Fibroblast of lung (primary cell): ENCODE results near the gene RTTN. TPM values are rescaled to one million over a fixed set of nuclear protein-coding genes. Genes with fewer than 3 reads are reported as not detected.

ENCODE experiments used
- DNase-seq, 2 donors: peaks; one replicate each; pipeline versions ENCODE4 v3.0.0 to v3.0.0-alpha.2; 2010; ENCODE audit warnings: low read depth in 2 of 2
- H2AFZ ChIP-seq: 2 replicates; pipeline ENCODE4 v1.5.1; 2012; ENCODE audit warnings: low read length, control low read depth, inconsistent platforms
- H3K27ac ChIP-seq: 2 replicates; pipeline ENCODE4 v1.5.1; 2011; ENCODE audit warnings: low read length, control low read depth; ENCODE audit not compliant: insufficient read depth
- H3K27me3 ChIP-seq: 2 replicates; pipeline ENCODE4 v1.5.1; 2011; ENCODE audit warnings: mild to moderate bottlenecking, low read length; ENCODE audit not compliant: control insufficient read depth, insufficient read depth
- H3K36me3 ChIP-seq: 2 replicates; pipeline ENCODE4 v1.5.1; 2011; ENCODE audit warnings: low read length; ENCODE audit not compliant: control insufficient read depth, insufficient read depth
- H3K4me1 ChIP-seq: 2 replicates; pipeline ENCODE4 v1.5.1; 2011; ENCODE audit warnings: low read length; ENCODE audit not compliant: control insufficient read depth, insufficient read depth; ENCODE audit errors: extremely low read depth
- H3K4me2 ChIP-seq: 2 replicates; pipeline ENCODE4 v1.5.1; 2011; ENCODE audit warnings: low read length, control low read depth; ENCODE audit not compliant: insufficient read depth; ENCODE audit errors: extremely low read depth
- H3K4me3 ChIP-seq, 4 experiments: fragments of 200-600 bp in 1 of 4; sonication (generic) in 1 of 4; replicated peaks in 1 of 4; 2 replicates each; pipeline ENCODE4 v1.5.1; 2011 to 2016; ENCODE audit warnings: low read length in 4 of 4, low read depth in 3 of 4, mild to moderate bottlenecking in 3 of 4, control low read depth in 2 of 4, inconsistent platforms in 1 of 4, mixed read lengths in 1 of 4; ENCODE audit not compliant: insufficient read depth in 1 of 4; ENCODE audit errors: control extremely low read depth in 1 of 4
- H3K79me2 ChIP-seq: 2 replicates; pipeline ENCODE4 v1.5.1; 2012; ENCODE audit warnings: mild to moderate bottlenecking, low read length, inconsistent platforms; ENCODE audit not compliant: control insufficient read depth, insufficient read depth
- H3K9ac ChIP-seq: 2 replicates; pipeline ENCODE4 v1.5.1; 2011; ENCODE audit warnings: mild to moderate bottlenecking, low read length, control low read depth; ENCODE audit not compliant: insufficient read depth
- H3K9me3 ChIP-seq: 2 replicates; pipeline ENCODE4 v1.5.1; 2012; ENCODE audit warnings: low read depth, low read length; ENCODE audit not compliant: control insufficient read depth, insufficient read depth
- H4K20me1 ChIP-seq: 2 replicates; pipeline ENCODE4 v1.5.1; 2011; ENCODE audit warnings: low read length; ENCODE audit not compliant: control insufficient read depth, insufficient read depth; ENCODE audit errors: extremely low read depth
- EZH2 ChIP-seq: IDR thresholded peaks from 2 replicates; pipeline ENCODE4 v1.5.1; 2012; ENCODE audit warnings: low read length, control low read depth, mild to moderate bottlenecking; ENCODE audit errors: missing control alignments
- polyA plus RNA-seq, 2 donors: library from polyadenylated mRNA; depleted of rRNA in 1 of 2; stranded (reverse) in 1 of 2; unstranded in 1 of 2; fragments of >200 nt; gene quantifications; 2 replicates each; pipeline ENCODE4 v1.2.1, GENCODE V29; 2011 to 2012; ENCODE audit warnings: missing spikeins in 1 of 2
- total RNA-seq: library from RNA; depleted of rRNA; stranded (reverse); fragments of >200 nt; gene quantifications from 2 replicates; pipeline ENCODE4 v1.2.1, GENCODE V29; 2014
- TF ChIP-seq, protein P1 (sequence below), 2 donors: IDR thresholded peaks in 1 of 2; conservative IDR thresholded peaks in 1 of 2; 1 replicate in 1 of 2; 2 replicates in 1 of 2; pipeline ENCODE4 v1.5.1; 2011 to 2012; ENCODE audit warnings: low read length in 2 of 2, control low read depth in 1 of 2, inconsistent platforms in 1 of 2, low read depth in 1 of 2, mild to moderate bottlenecking in 1 of 2

Gene RTTN
- total and polyA plus RNA-seq, 2 donors (not counting 1 experiment from before 2014, with no cell fraction given): 5.4 to 19.0 TPM

- H3K36me3 ChIP-seq: no peaks in the 10 kb centered on the region
- no peaks in the 10 kb centered on the region for H3K79me2 ChIP-seq
- no peak overlapping the region for H3K4me3 ChIP-seq
- DNase-seq: no peak
- H3K27me3 ChIP-seq: no peaks in the 10 kb centered on the region
- no peak overlapping the region for H3K9ac ChIP-seq
- no peak for TF ChIP-seq EZH2
- TF ChIP-seq, protein P1, sequence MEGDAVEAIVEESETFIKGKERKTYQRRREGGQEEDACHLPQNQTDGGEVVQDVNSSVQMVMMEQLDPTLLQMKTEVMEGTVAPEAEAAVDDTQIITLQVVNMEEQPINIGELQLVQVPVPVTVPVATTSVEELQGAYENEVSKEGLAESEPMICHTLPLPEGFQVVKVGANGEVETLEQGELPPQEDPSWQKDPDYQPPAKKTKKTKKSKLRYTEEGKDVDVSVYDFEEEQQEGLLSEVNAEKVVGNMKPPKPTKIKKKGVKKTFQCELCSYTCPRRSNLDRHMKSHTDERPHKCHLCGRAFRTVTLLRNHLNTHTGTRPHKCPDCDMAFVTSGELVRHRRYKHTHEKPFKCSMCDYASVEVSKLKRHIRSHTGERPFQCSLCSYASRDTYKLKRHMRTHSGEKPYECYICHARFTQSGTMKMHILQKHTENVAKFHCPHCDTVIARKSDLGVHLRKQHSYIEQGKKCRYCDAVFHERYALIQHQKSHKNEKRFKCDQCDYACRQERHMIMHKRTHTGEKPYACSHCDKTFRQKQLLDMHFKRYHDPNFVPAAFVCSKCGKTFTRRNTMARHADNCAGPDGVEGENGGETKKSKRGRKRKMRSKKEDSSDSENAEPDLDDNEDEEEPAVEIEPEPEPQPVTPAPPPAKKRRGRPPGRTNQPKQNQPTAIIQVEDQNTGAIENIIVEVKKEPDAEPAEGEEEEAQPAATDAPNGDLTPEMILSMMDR (conservative IDR thresholded peaks at IDR 0.05 in 1 of 2, IDR thresholded peaks at IDR 0.05 in 1 of 2; ENCODE audit: low read depth in 1 of 2, low read length in 2 of 2): no peak
- H4K20me1 ChIP-seq: no peaks in the 10 kb centered on the region
- no peaks in the 10 kb centered on the region for H3K4me1 ChIP-seq
- H3K27ac ChIP-seq: no peak overlapping the region
- H3K4me2 ChIP-seq: no peak overlapping the region
- no peak overlapping the region for H2AFZ ChIP-seq
- no peaks in the 10 kb centered on the region for H3K9me3 ChIP-seq
Observed at GRCh38 chr18:70235478-70235877, 30.0 kb upstream of the RTTN start.

DNA sequence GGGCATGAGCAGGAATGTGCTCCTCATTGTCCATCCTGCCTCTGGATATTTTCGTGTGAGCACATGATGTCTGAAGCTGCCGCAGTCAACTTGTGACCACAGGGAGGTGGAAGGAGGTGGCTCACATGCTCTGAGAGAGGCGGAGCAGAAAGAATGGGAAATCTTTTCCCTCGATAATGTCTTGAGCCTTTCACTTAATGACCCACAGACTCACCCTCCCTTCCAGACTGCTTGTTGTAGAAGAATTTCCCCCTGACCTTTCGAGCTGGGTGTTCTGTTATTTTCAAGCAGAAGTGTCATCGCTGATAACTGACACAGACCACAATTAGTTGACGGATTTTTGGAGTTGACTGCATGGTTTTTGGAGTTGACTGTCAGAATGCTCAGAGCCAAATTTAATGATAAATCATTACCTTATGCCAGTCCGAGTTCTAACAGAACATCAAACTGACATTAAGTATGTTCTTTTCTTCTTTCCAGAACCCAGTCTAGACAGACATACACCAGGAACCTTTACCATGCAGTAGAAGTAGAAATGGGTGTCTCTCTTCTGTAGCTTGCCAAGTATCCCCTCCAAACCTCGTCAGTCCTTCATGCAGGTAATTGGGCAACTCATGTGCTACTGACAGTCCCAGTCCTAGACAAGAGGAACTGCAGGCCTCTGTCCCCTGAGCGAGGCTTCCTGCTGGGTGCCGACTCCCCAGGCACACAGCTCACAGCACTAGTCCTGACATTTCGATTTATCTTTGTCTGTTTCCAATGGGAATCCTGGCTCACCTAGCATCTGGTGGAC, 29.4 kb upstream of the RTTN start:
- H3K27me3 ChIP-seq: no peaks in the 10 kb centered on the region
- H3K4me1 ChIP-seq: no peaks in the 10 kb centered on the region
- DNase-seq: peak; percentile 23 to 92
- H3K9ac ChIP-seq: no peak overlapping the region
- no peak overlapping the region for H3K4me3 ChIP-seq
- H3K27ac ChIP-seq: no peak overlapping the region
- H4K20me1 ChIP-seq: no peaks in the 10 kb centered on the region
- no peaks in the 10 kb centered on the region for H3K36me3 ChIP-seq
- H3K79me2 ChIP-seq: no peaks in the 10 kb centered on the region
- H3K9me3 ChIP-seq: no peaks in the 10 kb centered on the region
- no peak for TF ChIP-seq EZH2
- TF ChIP-seq, protein P1 (conservative IDR thresholded peaks at IDR 0.05 in 1 of 2, IDR thresholded peaks at IDR 0.05 in 1 of 2; ENCODE audit: low read depth in 1 of 2, low read length in 2 of 2): no peak
- no peak overlapping the region for H2AFZ ChIP-seq
- H3K4me2 ChIP-seq: no peak overlapping the region

GRCh38 chr18:70233974-70234373, 28.5 kb upstream of the RTTN start:
- Histone ChIP-seq H3K79me2 (no peaks in the 10 kb centered on the region), H3K9ac (no peak overlapping the region), H3K27me3 (no peaks in the 10 kb centered on the region), H3K4me3 (no peak overlapping the region), H2AFZ (no peak overlapping the region), H3K27ac (no peak overlapping the region), H3K9me3 (no peaks in the 10 kb centered on the region), H3K4me2 (no peak overlapping the region), H3K4me1 (no peaks in the 10 kb centered on the region), H4K20me1 (no peaks in the 10 kb centered on the region), H3K36me3 (no peaks in the 10 kb centered on the region)
- TF ChIP-seq, protein P1 (conservative IDR thresholded peaks at IDR 0.05 in 1 of 2, IDR thresholded peaks at IDR 0.05 in 1 of 2; ENCODE audit: low read depth in 1 of 2, low read length in 2 of 2): no peak
- TF ChIP-seq EZH2: no peak
- DNase-seq: no peak
